ENCODE results near the gene ALK. TPM values are rescaled to one million over a fixed set of nuclear protein-coding genes. Genes with fewer than 3 reads are reported as not detected.
A peak's percentile ranks its signal among the peaks of the same experiment; 100 is the strongest.

Gene ALK
- total RNA-seq, 2 donors from 2014 or later, result under 0.01 to 0.26 TPM

- intact Hi-C loops (cut with DNase I), result no loop called here
- H3K27me3 ChIP-seq, result no peaks in the 10 kb centered on the region
- H3K9me3 ChIP-seq, result no peaks in the 10 kb centered on the region
- no peak overlapping the region for H3K27ac ChIP-seq
- TF ChIP-seq CTCF (IDR thresholded peaks at IDR 0.05) (no peak), POLR2A (IDR thresholded peaks at IDR 0.05) (no peak)
- WGBS, 2 donors, result 85 to 88% methylated on average over 5 of the region's 5 CpGs
- H3K4me1 ChIP-seq, result no peaks in the 10 kb centered on the region
- H3K4me3 ChIP-seq, result no peak overlapping the region
- ATAC-seq (no peak), DNase-seq (peak in 2 of 4 donors; percentile 8 to 13)
- no peaks in the 10 kb centered on the region for H3K36me3 ChIP-seq (replicated peaks in 1 of 2; ENCODE audit: insufficient read depth in 1 of 2, low read depth in 2 of 2)
These were observed 171.5 kb downstream of the ALK start for GRCh38 chr2:29749843-29750242.

- no peak overlapping the region for H3K27ac ChIP-seq
- ATAC-seq (no peak), DNase-seq (no peak)
- no peaks in the 10 kb centered on the region for H3K36me3 ChIP-seq (replicated peaks in 1 of 2; ENCODE audit: insufficient read depth in 1 of 2, low read depth in 2 of 2)
- no peaks in the 10 kb centered on the region for H3K27me3 ChIP-seq
- no peak for TF ChIP-seq CTCF (IDR thresholded peaks at IDR 0.05)
- TF ChIP-seq POLR2A (IDR thresholded peaks at IDR 0.05), result no peak
- H3K9me3 ChIP-seq, result no peaks in the 10 kb centered on the region
- WGBS, 2 donors, result 86 to 100% methylated on average over 1 of the region's 1 CpG
- H3K4me1 ChIP-seq, result no peaks in the 10 kb centered on the region
- intact Hi-C loops (cut with DNase I), result no loop called here
- H3K4me3 ChIP-seq, result no peak overlapping the region
These were observed 172.3 kb downstream of the ALK start for GRCh38 chr2:29749041-29749440.

- no peaks in the 10 kb centered on the region for H3K27me3 ChIP-seq
- no peak for TF ChIP-seq POLR2A (IDR thresholded peaks at IDR 0.05)
- no peak for TF ChIP-seq CTCF (IDR thresholded peaks at IDR 0.05)
- WGBS, 2 donors, result 75 to 91% methylated on average over 3 of the region's 3 CpGs
- H3K9me3 ChIP-seq, result no peaks in the 10 kb centered on the region
- DNase-seq, result no peak
- H3K4me3 ChIP-seq, result no peak overlapping the region
- no peaks in the 10 kb centered on the region for H3K4me1 ChIP-seq
- no peaks in the 10 kb centered on the region for H3K36me3 ChIP-seq (replicated peaks in 1 of 2; ENCODE audit: insufficient read depth in 1 of 2, low read depth in 2 of 2)
- intact Hi-C loops (cut with DNase I), result no loop called here
- ATAC-seq, result no peak
- no peak overlapping the region for H3K27ac ChIP-seq
These were observed 173.5 kb downstream of the ALK start for GRCh38 chr2:29747786-29748470.

GRCh38 chr2:29744976-29745375 lies 176.4 kb downstream of the ALK start:
- DNase-seq (no peak), ATAC-seq (no peak)
- Histone ChIP-seq H3K4me3 (no peak overlapping the region), H3K27me3 (no peaks in the 10 kb centered on the region), H3K27ac (no peak overlapping the region), H3K4me1 (no peaks in the 10 kb centered on the region), H3K9me3 (no peaks in the 10 kb centered on the region), H3K36me3 (replicated peaks in 1 of 2; ENCODE audit: insufficient read depth in 1 of 2, low read depth in 2 of 2) (no peaks in the 10 kb centered on the region)
- 64 to 65% methylated on average over 3 of the region's 3 CpGs for WGBS, 2 donors
- intact Hi-C loops (cut with DNase I), result no loop called here
- TF ChIP-seq CTCF (IDR thresholded peaks at IDR 0.05) (no peak), POLR2A (IDR thresholded peaks at IDR 0.05) (no peak)

GRCh38 chr2:29743516-29743915 lies 177.9 kb downstream of the ALK start:
- no peaks in the 10 kb centered on the region for H3K36me3 ChIP-seq (replicated peaks in 1 of 2; ENCODE audit: insufficient read depth in 1 of 2, low read depth in 2 of 2)
- no peak overlapping the region for H3K27ac ChIP-seq
- intact Hi-C loops (cut with DNase I), result no loop called here
- ATAC-seq (no peak), DNase-seq (no peak)
- H3K4me3 ChIP-seq, result no peak overlapping the region
- no peak for TF ChIP-seq CTCF (IDR thresholded peaks at IDR 0.05)
- no peak for TF ChIP-seq POLR2A (IDR thresholded peaks at IDR 0.05)
- H3K27me3 ChIP-seq, result no peaks in the 10 kb centered on the region
- no peaks in the 10 kb centered on the region for H3K9me3 ChIP-seq
- no peaks in the 10 kb centered on the region for H3K4me1 ChIP-seq
- 85 to 98% methylated on average over 3 of the region's 3 CpGs for WGBS, 2 donors
